Vagina (tissue), 2 donors: ENCODE measurements around the gene EMC8.
"Not testable (repeated sequence)": the region's sequence is repeated elsewhere in the genome, so short reads cannot be mapped to it uniquely, and the experiment has no call there.

Experiments
- POLR2A ChIP-seq, 2 donors: fragments of 450-650 bp; IDR thresholded peaks; one replicate each; pipeline ENCODE4 v1.6.1; 2017; ENCODE audit warnings: antibody characterized with exemption in 2 of 2, mild to moderate bottlenecking in 2 of 2, moderate library complexity in 2 of 2
- POLR2AphosphoS5 ChIP-seq, 2 donors: sonication (generic); formaldehyde crosslinking; IDR thresholded peaks; one replicate each; pipeline ENCODE4 v1.9.0; 2017; ENCODE audit warnings: antibody characterized with exemption in 2 of 2, mild to moderate bottlenecking in 2 of 2, low read depth in 1 of 2; ENCODE audit not compliant: insufficient read depth in 1 of 2
- TF ChIP-seq, protein P1 (sequence below), 3 experiments: fragments of 450-650 bp in 2 of 3; fragments of 200-600 bp in 1 of 3; sonication (generic) in 1 of 3; IDR thresholded peaks; one replicate each; pipeline ENCODE4 v1.5.1; 2017 to 2019; ENCODE audit warnings: antibody characterized with exemption in 3 of 3, mild to moderate bottlenecking in 2 of 3, moderate library complexity in 2 of 3

- TF ChIP-seq, protein P1, sequence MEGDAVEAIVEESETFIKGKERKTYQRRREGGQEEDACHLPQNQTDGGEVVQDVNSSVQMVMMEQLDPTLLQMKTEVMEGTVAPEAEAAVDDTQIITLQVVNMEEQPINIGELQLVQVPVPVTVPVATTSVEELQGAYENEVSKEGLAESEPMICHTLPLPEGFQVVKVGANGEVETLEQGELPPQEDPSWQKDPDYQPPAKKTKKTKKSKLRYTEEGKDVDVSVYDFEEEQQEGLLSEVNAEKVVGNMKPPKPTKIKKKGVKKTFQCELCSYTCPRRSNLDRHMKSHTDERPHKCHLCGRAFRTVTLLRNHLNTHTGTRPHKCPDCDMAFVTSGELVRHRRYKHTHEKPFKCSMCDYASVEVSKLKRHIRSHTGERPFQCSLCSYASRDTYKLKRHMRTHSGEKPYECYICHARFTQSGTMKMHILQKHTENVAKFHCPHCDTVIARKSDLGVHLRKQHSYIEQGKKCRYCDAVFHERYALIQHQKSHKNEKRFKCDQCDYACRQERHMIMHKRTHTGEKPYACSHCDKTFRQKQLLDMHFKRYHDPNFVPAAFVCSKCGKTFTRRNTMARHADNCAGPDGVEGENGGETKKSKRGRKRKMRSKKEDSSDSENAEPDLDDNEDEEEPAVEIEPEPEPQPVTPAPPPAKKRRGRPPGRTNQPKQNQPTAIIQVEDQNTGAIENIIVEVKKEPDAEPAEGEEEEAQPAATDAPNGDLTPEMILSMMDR (IDR thresholded peaks at IDR 0.05) = not testable (repeated sequence)
- TF ChIP-seq POLR2AphosphoS5 (IDR thresholded peaks at IDR 0.05; ENCODE audit: insufficient read depth in 1 of 2, low read depth in 1 of 2); POLR2A (IDR thresholded peaks at IDR 0.05): not testable (repeated sequence)
Measured at GRCh38 chr16:85807340-85807739, 8.0 kb upstream of the EMC8 start.
